ENCODE measurements around the gene KLC4.

- TF ChIP-seq, protein P1, sequence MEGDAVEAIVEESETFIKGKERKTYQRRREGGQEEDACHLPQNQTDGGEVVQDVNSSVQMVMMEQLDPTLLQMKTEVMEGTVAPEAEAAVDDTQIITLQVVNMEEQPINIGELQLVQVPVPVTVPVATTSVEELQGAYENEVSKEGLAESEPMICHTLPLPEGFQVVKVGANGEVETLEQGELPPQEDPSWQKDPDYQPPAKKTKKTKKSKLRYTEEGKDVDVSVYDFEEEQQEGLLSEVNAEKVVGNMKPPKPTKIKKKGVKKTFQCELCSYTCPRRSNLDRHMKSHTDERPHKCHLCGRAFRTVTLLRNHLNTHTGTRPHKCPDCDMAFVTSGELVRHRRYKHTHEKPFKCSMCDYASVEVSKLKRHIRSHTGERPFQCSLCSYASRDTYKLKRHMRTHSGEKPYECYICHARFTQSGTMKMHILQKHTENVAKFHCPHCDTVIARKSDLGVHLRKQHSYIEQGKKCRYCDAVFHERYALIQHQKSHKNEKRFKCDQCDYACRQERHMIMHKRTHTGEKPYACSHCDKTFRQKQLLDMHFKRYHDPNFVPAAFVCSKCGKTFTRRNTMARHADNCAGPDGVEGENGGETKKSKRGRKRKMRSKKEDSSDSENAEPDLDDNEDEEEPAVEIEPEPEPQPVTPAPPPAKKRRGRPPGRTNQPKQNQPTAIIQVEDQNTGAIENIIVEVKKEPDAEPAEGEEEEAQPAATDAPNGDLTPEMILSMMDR (IDR thresholded peaks at IDR 0.05): no peak
- peak in 1 of 2 donors; percentile 47 for TF ChIP-seq POLR2A (IDR thresholded peaks at IDR 0.05)
Observed at GRCh38 chr6:43021270-43022047, 38.0 kb upstream of the KLC4 start, which contains the start of gene RRP36.

All from heart left ventricle (tissue), 13 donors.